NOMO-1 (cell line): ENCODE results near the gene LCN6.
A peak's percentile ranks its signal among the peaks of the same experiment; 100 is the strongest.
"Not testable (repeated sequence)": the region's sequence is repeated elsewhere in the genome, so short reads cannot be mapped to it uniquely, and the experiment has no call there.

ENCODE experiments used
- DNase-seq, 2 experiments: peaks; one replicate each; lab custom pipeline; 2025; ENCODE audit not compliant: unreplicated experiment in 2 of 2; lab: John Stamatoyannopoulos, UW

The LCN6 gene

GRCh38 chr9:136784249-136784996 lies 36.1 kb upstream of the LCN6 start:
- peak; percentile 40 to 55 for DNase-seq

- DNase-seq = no peak
These were observed 34.1 kb upstream of the LCN6 start for GRCh38 chr9:136782452-136782851.

GRCh38 chr9:136779808-136780207 lies 31.5 kb upstream of the LCN6 start:
- no peak for DNase-seq

- DNase-seq = no peak
These were observed 29.0 kb upstream of the LCN6 start for GRCh38 chr9:136777359-136777758.

- no peak for DNase-seq
These were observed 28.6 kb upstream of the LCN6 start for GRCh38 chr9:136776947-136777346.

GRCh38 chr9:136775191-136775590 lies 26.9 kb upstream of the LCN6 start:
- DNase-seq = no peak

GRCh38 chr9:136774416-136775045 lies 26.2 kb upstream of the LCN6 start:
- no peak for DNase-seq

GRCh38 chr9:136773386-136774044 lies 25.2 kb upstream of the LCN6 start:
- DNase-seq = peak; percentile 32 to 34

- DNase-seq = no peak
These were observed 23.6 kb upstream of the LCN6 start for GRCh38 chr9:136771907-136772415.

- DNase-seq = no peak
These were observed 21.4 kb upstream of the LCN6 start for GRCh38 chr9:136769710-136770191.

- not testable (repeated sequence) for DNase-seq
These were observed 18.2 kb upstream of the LCN6 start for GRCh38 chr9:136766410-136767120.

GRCh38 chr9:136765745-136766409 lies 17.6 kb upstream of the LCN6 start:
- not testable (repeated sequence) for DNase-seq

- DNase-seq = no peak
These were observed 16.7 kb upstream of the LCN6 start for GRCh38 chr9:136765041-136765440.

- no peak for DNase-seq
These were observed 16.1 kb upstream of the LCN6 start, which contains the start of gene LCN15 for GRCh38 chr9:136764301-136764891. LCN15 (minus strand) TSS chr9:136764518; CDS start chr9:136764488, 30 bp downstream.

- DNase-seq = no peak
These were observed 15.3 kb upstream of the LCN6 start for GRCh38 chr9:136763649-136764035.

- peak in 1 of 2 experiments; percentile 38 for DNase-seq
These were observed 14.8 kb upstream of the LCN6 start for GRCh38 chr9:136762915-136763648.

- DNase-seq = no peak
These were observed 13.9 kb upstream of the LCN6 start for GRCh38 chr9:136762221-136762691.

GRCh38 chr9:136761545-136761981 lies 13.2 kb upstream of the LCN6 start:
- no peak for DNase-seq
